Lung (tissue), 16 donors: ENCODE data around the gene FEZ2. TPM values are rescaled to one million over a fixed set of nuclear protein-coding genes. Genes with fewer than 3 reads are reported as not detected.

ENCODE experiments used
- ATAC-seq: fragments of 200-7000 bp; cut with Tn5 transposase; one replicate; pipeline ENCODE4 v1.9.1; 2020; ENCODE audit warnings: moderate number of reproducible peaks; ENCODE audit not compliant: insufficient read depth, low FRiP score
- DNase-seq, 3 donors: peaks; one replicate each; pipeline ENCODE4 v3.0.0-alpha.2; 2013 to 2017
- H3K27ac ChIP-seq, 2 donors: one replicate each; pipeline ENCODE4 v1.5.1; 2013; ENCODE audit warnings: mild to moderate bottlenecking in 2 of 2, moderate library complexity in 2 of 2, control low read depth in 1 of 2, inconsistent platforms in 1 of 2, low read depth in 1 of 2, low read length in 1 of 2
- H3K27me3 ChIP-seq, 3 donors: one replicate each; pipeline ENCODE4 v1.5.1; 2013; ENCODE audit warnings: low read length in 2 of 3; ENCODE audit not compliant: control insufficient read depth in 3 of 3, insufficient read depth in 3 of 3
- H3K36me3 ChIP-seq, 4 donors: one replicate each; pipeline ENCODE4 v1.5.1; 2013; ENCODE audit warnings: low read length in 4 of 4, mild to moderate bottlenecking in 1 of 4, moderate library complexity in 1 of 4; ENCODE audit not compliant: control insufficient read depth in 4 of 4, insufficient read depth in 4 of 4
- H3K4me1 ChIP-seq, 5 donors: one replicate each; pipeline ENCODE4 v1.5.1; 2013; ENCODE audit warnings: low read length in 5 of 5, mild to moderate bottlenecking in 2 of 5, moderate library complexity in 1 of 5; ENCODE audit not compliant: control insufficient read depth in 5 of 5, insufficient read depth in 5 of 5
- H3K4me3 ChIP-seq: one replicate; pipeline ENCODE4 v1.5.1; 2013; ENCODE audit warnings: mild to moderate bottlenecking, control low read depth, moderate library complexity
- H3K9ac ChIP-seq, 2 donors: one replicate each; pipeline ENCODE4 v1.5.1; 2013; ENCODE audit warnings: low read length in 2 of 2, control low read depth in 1 of 2; ENCODE audit not compliant: insufficient read depth in 1 of 2
- H3K9me3 ChIP-seq, 4 donors: one replicate each; pipeline ENCODE4 v1.5.1; 2013; ENCODE audit warnings: low read length in 3 of 4, mild to moderate bottlenecking in 1 of 4, moderate library complexity in 1 of 4; ENCODE audit not compliant: control insufficient read depth in 4 of 4, insufficient read depth in 3 of 4
- WGBS, 2 donors: extraction: QIAGEN DNeasy Blood & Tissue Kit; methylation state at CpG; one replicate each; pipeline ENCODE4 v1.1.7; 2013; 5-methylcytosine and 5-hydroxymethylcytosine counted together
- long read RNA-seq, 5 donors: transcript quantifications; one replicate each; lab custom pipeline, GENCODE V29; 2026
- polyA plus RNA-seq, 2 donors: library from polyadenylated mRNA; stranded (reverse); fragments of 200-250 nt; gene quantifications; one replicate each; pipeline ENCODE4 v1.2.1, GENCODE V29; 2013
- total RNA-seq, 2 donors: library from RNA; depleted of rRNA in 1 of 2; stranded (reverse); fragments of >200 nt in 1 of 2; gene quantifications; one replicate each; pipeline ENCODE4 v1.2.1, GENCODE V29; 2014 to 2021
- TF ChIP-seq, protein P1 (sequence below): IDR thresholded peaks from 2 replicates; pipeline ENCODE4 v1.5.1; 2012; ENCODE audit warnings: mild to moderate bottlenecking; ENCODE audit errors: control extremely low read depth, extremely low read depth
- donor health status: control.
- donor health status: control.
- donor health status: Bipolar disorder and iron deficiency.
- donor health status: healthy.
- donor health status: DM: yes; HTN: yes; CAD: no.

The FEZ2 gene, protein sequence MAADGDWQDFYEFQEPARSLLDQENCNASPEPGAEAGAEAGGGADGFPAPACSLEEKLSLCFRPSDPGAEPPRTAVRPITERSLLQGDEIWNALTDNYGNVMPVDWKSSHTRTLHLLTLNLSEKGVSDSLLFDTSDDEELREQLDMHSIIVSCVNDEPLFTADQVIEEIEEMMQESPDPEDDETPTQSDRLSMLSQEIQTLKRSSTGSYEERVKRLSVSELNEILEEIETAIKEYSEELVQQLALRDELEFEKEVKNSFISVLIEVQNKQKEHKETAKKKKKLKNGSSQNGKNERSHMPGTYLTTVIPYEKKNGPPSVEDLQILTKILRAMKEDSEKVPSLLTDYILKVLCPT
- total RNA-seq = 10 to 100 TPM; 36.1 to 62.9 TPM
- 10 to 100 TPM; 17.6 to 26.8 TPM for polyA plus RNA-seq
- long read RNA-seq, donor 1, full-length matches to known transcripts = 19 of 52 reads
- long read RNA-seq, donor 1, partial matches to known transcripts = 33 of 52 reads
- long read RNA-seq, donor 1, other reads (novel, unspliced or antisense) = 0 of 52 reads
- long read RNA-seq, donor 2, transcript FEZ2-204 (8 exons, 1,931 nt) = major isoform, 8 of 9 reads
- long read RNA-seq, donor 2, partial matches to known transcripts = 0 of 9 reads
- long read RNA-seq, donor 2, other reads (novel, unspliced or antisense) = 0 of 9 reads
- long read RNA-seq, donor 3, transcript FEZ2-204 (8 exons, 1,931 nt) = major isoform, 5 of 15 reads
- long read RNA-seq, donor 3, partial matches to known transcripts = 9 of 15 reads
- long read RNA-seq, donor 3, other reads (novel, unspliced or antisense) = 0 of 15 reads
- long read RNA-seq, donor 4, full-length matches to known transcripts = 2 of 2 reads
- long read RNA-seq, donor 4, partial matches to known transcripts = 0 of 2 reads
- long read RNA-seq, donor 4, other reads (novel, unspliced or antisense) = 0 of 2 reads
- long read RNA-seq, donor 5, transcript FEZ2-204 (8 exons, 1,931 nt) = major isoform, 12 of 125 reads
- long read RNA-seq, donor 5, partial matches to known transcripts = 110 of 125 reads
- long read RNA-seq, donor 5, other reads (novel, unspliced or antisense) = 0 of 125 reads

DNA sequence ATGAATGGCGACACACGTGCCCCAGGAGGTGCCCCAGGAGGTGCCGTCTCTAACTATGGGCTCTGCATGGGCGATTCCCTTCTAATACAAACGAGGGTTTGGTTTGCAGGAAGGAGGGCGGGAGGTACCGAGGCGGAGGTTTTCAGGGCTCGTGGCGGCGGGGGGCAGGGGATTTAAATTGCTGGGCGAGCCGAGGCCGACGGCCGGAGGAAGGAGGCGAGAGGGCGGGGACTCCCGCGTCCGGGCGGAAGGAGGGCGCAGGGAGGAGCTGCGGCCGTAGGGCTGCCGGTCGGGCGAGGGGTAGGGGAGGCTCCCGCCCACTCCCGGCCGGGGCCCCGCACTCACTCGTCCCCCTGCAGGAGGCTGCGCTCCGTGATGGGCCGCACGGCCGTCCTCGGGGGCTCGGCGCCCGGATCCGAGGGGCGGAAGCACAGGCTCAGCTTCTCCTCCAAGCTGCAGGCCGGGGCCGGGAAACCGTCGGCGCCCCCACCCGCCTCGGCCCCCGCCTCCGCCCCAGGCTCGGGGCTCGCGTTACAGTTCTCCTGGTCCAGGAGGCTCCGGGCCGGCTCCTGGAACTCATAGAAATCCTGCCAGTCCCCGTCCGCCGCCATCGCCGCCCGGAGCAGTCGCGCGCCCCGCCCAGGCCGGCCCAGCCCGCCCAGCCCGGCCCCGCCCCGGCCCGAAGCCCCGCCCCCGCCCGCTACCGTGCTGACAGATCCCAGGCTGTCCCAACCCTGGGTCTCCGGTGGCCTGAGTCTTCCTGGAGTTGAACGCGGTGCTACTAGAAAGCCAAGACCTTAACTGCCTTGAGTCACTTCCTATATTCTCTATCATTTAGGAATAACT, at the start of gene FEZ2:
Gene FEZ2 (minus strand): TSS at position 637 of the 846 bp plus-strand sequence. CDS start 26 bp downstream, at position 611.
- ATAC-seq = peak; percentile 99
- H3K4me1 ChIP-seq = peaks cover 0 to 10% (median 6%) of the 10 kb centered on the region in 5 donors
- 0 to 1% methylated on average over 74 to 81 of the region's 81 CpGs for WGBS, 2 donors

DNA sequence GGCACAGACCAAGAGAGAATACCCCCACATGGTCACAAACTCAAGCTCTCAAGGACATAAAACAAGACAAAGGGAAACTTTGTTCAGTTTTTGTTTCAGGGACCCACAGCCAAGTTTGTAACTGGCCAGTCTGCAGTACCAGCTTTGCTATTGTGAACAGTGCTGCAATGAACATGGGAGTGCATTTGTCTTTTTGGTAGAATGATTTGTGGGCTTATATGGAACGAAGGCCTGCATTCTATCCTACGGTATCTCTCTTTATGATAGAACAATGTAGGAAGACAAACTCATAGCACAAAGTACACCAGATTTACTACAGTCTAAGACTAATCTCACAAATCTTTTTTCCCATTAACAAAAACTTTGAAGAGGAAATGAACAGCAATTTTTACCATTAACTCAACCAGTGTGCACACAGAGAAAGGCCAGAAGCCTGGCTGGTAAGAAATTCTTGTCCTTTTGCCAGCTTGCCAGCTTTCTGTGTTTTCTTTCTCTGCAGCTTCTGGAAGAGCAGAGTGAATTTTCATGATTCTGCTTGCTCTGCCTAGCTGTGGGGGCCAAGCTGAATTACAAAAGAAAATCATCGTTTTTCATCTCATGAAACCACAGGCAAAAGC, 37.1 kb upstream of the FEZ2 start:
- H3K27ac ChIP-seq = no peak overlapping the region
- 81 to 90% methylated on average over 3 of the region's 3 CpGs for WGBS, 2 donors
- peaks cover 0 to 4% (median 0%) of the 10 kb centered on the region in 4 donors for H3K9me3 ChIP-seq
- no peaks in the 10 kb centered on the region for H3K36me3 ChIP-seq
- no peaks in the 10 kb centered on the region for H3K4me1 ChIP-seq
- H3K27me3 ChIP-seq = no peaks in the 10 kb centered on the region
- TF ChIP-seq, protein P1, sequence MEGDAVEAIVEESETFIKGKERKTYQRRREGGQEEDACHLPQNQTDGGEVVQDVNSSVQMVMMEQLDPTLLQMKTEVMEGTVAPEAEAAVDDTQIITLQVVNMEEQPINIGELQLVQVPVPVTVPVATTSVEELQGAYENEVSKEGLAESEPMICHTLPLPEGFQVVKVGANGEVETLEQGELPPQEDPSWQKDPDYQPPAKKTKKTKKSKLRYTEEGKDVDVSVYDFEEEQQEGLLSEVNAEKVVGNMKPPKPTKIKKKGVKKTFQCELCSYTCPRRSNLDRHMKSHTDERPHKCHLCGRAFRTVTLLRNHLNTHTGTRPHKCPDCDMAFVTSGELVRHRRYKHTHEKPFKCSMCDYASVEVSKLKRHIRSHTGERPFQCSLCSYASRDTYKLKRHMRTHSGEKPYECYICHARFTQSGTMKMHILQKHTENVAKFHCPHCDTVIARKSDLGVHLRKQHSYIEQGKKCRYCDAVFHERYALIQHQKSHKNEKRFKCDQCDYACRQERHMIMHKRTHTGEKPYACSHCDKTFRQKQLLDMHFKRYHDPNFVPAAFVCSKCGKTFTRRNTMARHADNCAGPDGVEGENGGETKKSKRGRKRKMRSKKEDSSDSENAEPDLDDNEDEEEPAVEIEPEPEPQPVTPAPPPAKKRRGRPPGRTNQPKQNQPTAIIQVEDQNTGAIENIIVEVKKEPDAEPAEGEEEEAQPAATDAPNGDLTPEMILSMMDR = no peak
- no peak overlapping the region for H3K9ac ChIP-seq
- no peak for ATAC-seq
- H3K4me3 ChIP-seq = no peak overlapping the region
- no peak for DNase-seq

More for the DNA sequence above, at the start of gene FEZ2:
- DNase-seq = peak; percentile 82 to 89 (median 88)
- Histone ChIP-seq H3K27me3 (no peaks in the 10 kb centered on the region), H3K9me3 (no peaks in the 10 kb centered on the region), H3K27ac (peak within 1 kb of the TSS; percentile 85 to 97), H3K4me3 (peak within 1 kb of the TSS; percentile 91), H3K36me3 (peaks cover 0 to 1% (median 0%) of the 10 kb centered on the region in 4 donors), H3K9ac (peak within 1 kb of the TSS; percentile 41 to 79)
- TF ChIP-seq, protein P1 = no peak

DNA sequence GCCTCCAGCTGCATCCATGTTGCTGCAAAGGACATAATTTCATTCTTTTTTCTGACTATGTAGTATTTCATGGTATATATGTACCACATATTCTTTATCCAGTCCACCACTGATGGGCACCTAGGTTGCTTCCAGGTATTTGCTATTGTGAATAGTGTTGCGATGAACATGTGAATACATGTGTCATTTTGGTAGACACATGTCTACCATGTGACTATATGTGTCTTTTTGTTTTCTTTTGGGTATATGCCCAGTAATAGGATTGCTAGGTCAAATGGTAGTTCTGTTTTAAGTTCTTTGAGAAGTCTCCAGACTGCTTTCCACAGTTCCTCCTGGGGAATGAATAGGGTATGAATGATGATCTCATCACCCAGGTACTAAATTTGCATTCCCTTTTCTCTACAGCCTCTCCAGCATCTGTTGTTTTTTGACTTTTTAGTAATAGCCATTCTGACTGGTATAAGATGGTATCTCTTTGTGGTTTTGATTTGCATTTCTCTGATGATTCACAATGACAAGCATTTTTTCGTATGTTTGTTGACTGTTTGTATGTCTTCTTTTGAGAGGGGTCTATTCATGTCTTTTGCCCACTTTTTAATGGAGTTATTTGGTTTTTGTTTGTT, 35.6 kb upstream of the FEZ2 start:
- H3K4me3 ChIP-seq = no peak overlapping the region
- 86 to 87% methylated on average over 2 of the region's 2 CpGs for WGBS, 2 donors
- no peak for ATAC-seq

More for the DNA sequence above, 35.6 kb upstream of the FEZ2 start:
- Histone ChIP-seq H3K4me1 (no peaks in the 10 kb centered on the region), H3K9me3 (peaks cover 0 to 4% (median 0%) of the 10 kb centered on the region in 4 donors), H3K27me3 (no peaks in the 10 kb centered on the region), H3K27ac (no peak overlapping the region), H3K9ac (no peak overlapping the region), H3K36me3 (no peaks in the 10 kb centered on the region)
- no peak for DNase-seq
- TF ChIP-seq, protein P1 = no peak
